GM19193 (cell line): ENCODE data around the gene TRIM5.
A peak's percentile ranks its signal among the peaks of the same experiment; 100 is the strongest.

Experiments used
- POLR2A ChIP-seq: IDR thresholded peaks from 4 replicates; pipeline ENCODE4 v1.6.1; 2011; ENCODE audit not compliant: insufficient read depth, insufficient read length; ENCODE audit errors: extremely low read depth

The TRIM5 gene

GRCh38 chr11:5684646-5685362 is at the start of gene TRIM5:
TSS of gene TRIM5 (minus strand) at chr11:5685074. CDS start at chr11:5680177, 4,897 bp downstream.
- TF ChIP-seq POLR2A = peak; percentile 64

GRCh38 chr11:5727691-5728090 is 42.8 kb upstream of the TRIM5 start:
- TF ChIP-seq POLR2A = no peak

DNA sequence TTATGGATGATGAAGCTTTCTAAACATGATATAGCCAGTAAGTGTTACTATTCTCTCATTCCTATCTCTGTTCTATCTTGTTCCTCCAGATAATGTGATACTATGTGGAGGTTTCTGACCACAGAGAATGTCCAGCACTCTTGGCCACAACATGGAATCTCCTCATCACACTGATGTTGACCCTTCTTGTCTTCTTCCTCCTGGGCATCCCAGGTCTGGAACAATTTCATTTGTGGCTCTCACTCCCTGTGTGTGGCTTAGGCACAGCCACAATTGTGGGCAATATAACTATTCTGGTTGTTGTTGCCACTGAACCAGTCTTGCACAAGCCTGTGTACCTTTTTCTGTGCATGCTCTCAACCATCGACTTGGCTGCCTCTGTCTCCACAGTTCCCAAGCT is 41.5 kb upstream of the TRIM5 start:
- no peak for TF ChIP-seq POLR2A

GRCh38 chr11:5722622-5723021 is 37.7 kb upstream of the TRIM5 start:
- no peak for TF ChIP-seq POLR2A

- no peak for TF ChIP-seq POLR2A
Measured at GRCh38 chr11:5719703-5720495, 35.0 kb upstream of the TRIM5 start.

DNA sequence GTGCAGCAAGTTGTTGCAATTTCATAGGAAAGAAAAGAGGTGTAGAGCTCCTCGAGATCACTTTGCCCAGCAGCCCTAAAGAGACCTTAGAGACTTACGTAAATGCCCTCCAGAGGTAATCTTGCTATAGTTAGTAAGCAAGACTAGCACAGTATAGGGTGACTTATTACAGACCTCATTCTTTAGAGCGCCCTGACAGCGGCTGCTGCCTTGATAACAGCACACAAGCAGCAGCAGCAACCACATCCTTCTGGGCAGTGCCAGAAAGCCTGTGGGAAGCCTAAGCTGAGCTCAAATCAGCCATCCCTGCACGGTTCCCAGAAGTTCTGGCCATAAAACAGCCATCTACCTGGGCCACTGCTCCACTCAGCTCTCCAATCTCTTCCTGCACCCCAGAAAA is 28.8 kb upstream of the TRIM5 start:
- TF ChIP-seq POLR2A = no peak

GRCh38 chr11:5712507-5712906 is 27.6 kb upstream of the TRIM5 start:
- no peak for TF ChIP-seq POLR2A

GRCh38 chr11:5705688-5706087 is 20.8 kb upstream of the TRIM5 start:
- no peak for TF ChIP-seq POLR2A

DNA sequence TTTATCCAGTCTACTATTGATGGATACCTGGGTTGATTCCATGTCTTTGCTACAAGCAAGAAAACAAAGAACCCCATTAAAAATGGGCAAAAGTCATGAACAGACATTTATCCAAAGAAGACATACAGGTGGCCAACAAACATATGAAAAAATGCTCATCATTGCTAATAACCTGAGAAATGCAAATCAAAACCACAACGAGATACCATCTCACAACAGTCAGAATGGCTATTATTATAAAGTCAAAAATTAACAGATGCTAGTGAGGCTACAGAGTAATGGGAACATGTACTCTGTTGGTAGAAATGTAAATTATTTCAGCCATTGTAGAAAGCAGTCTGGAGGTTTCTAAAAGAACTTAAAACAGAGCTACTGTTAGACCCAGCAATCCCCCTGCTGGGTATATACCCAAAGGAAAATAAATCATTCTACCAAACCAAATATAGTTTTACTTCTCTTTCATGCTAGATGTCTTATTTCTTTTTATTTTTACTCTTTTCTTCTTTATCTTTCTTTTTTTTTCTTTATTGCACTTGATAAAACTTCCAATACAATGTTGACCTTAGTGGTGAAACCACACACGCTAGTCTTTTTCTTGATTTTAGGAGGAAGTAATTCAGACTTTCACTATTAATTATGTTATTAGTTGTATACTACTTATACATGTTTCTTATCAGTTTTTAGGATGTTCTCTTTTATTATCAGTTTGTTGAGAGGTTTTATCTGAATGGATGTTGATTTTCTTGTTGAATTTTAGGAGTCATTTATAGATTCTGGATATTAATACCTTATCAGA is 19.1 kb upstream of the TRIM5 start:
- TF ChIP-seq POLR2A = no peak

DNA sequence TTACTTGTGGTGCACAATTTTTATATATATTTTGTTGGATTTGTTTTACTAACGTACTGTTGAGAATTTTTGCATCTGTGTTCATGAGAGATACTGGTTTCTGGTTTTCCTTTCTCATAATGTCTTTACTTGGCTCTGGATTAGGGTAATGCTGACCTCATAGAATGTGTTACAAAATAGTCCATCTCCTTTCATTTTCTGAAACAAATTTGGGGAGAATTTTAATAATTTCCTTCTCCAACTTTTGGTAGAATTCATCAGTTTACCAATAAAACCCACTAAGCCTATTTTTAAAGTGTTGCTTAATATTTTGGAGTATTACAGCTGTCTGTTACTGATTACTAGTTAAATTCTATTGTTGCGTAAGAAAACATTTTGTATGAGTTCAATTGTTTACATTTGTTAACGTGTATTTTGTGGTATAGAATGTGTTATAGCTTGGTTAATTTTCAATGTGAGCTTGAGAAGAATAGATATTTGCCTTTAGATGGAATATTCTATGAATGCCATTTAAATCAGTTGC is 16.2 kb upstream of the TRIM5 start:
- no peak for TF ChIP-seq POLR2A

DNA sequence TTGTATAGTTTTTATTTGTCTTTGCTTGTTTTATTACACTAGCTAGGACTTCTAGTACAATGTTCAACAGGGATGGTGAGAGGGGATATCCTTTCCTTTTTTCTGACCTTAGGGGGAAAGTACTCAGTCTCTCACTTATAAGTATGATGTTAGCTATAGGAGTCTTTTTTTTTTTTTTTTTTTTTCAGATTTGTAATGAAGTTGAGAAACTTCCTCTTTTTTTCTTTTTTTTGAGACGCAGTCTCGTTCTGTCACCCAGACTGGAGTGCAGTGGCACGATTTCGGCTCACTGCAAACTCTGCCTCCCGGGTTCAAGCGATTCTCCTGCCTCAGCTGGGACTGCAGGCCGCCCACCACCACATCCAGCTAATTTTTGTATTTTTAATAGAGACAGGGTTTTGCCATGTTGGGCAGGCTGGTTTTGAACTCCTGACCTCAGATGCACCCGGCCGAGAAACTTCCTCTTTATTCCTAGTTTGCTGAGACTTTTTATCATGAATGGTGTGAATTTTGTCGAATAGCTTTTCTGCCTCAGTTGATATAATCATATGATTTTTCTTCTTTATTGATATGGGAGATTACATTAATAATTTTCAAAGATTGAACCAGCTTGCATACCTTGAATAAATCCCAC is 15.7 kb upstream of the TRIM5 start:
- no peak for TF ChIP-seq POLR2A

DNA sequence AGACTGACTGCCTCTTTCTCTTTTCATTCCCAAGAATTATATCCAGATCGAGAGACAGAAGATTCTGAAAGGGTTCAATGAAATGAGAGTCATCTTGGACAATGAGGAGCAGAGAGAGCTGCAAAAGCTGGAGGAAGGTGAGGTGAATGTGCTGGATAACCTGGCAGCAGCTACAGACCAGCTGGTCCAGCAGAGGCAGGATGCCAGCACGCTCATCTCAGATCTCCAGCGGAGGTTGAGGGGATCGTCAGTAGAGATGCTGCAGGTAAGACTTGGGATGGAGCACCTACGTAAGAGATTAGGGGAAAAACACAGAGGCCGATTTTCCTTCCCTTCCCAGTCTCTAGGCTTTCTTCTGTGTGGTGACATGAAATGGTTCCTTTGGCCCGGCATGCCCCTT is 13.4 kb upstream of the TRIM5 start:
- TF ChIP-seq POLR2A = no peak

DNA sequence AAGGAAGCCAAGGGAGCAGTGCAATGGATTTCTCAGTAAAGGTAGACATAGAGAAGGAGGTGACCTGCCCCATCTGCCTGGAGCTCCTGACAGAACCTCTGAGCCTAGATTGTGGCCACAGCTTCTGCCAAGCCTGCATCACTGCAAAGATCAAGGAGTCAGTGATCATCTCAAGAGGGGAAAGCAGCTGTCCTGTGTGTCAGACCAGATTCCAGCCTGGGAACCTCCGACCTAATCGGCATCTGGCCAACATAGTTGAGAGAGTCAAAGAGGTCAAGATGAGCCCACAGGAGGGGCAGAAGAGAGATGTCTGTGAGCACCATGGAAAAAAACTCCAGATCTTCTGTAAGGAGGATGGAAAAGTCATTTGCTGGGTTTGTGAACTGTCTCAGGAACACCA is 11.3 kb upstream of the TRIM5 start:
- no peak for TF ChIP-seq POLR2A

DNA sequence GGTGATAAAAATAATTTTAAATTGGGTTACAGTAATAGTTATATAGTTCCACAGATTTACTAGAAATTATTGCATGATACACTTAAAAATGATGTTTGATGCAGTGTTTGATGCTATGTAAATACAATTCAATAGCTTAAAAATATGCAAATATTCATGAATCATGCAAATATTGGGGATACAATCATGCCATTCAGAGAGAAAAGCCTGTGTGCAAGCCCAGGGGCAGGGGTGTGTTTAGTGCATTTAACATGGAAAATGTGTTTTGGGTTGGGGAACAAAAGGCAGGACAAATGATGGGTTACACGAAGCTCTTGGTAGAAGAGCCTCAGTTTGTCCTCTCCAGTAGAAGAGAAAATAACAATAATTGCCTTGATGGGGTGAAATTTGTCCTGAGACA is 10.7 kb upstream of the TRIM5 start:
- no peak for TF ChIP-seq POLR2A

DNA sequence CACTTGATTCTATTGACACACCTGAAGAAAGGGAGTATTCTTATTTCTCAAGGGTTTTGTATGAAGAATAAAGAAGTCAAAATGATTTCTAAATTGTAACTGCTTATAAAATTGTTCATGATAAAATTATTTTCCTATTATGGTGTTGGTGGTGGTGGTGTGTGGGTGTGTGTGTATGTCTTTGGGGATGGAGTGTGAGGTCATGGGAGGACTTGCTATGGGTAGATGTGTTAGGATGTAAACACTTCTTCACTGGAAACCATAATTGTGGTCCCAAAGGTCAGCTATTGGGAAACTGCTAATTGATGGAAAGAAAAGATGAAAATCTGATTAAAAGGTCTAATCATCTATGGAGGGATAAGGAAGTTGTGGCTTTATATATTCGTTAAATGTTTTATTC is 9.8 kb upstream of the TRIM5 start:
- TF ChIP-seq POLR2A = no peak

GRCh38 chr11:5691964-5692361 is 7.1 kb upstream of the TRIM5 start:
- no peak for TF ChIP-seq POLR2A

DNA sequence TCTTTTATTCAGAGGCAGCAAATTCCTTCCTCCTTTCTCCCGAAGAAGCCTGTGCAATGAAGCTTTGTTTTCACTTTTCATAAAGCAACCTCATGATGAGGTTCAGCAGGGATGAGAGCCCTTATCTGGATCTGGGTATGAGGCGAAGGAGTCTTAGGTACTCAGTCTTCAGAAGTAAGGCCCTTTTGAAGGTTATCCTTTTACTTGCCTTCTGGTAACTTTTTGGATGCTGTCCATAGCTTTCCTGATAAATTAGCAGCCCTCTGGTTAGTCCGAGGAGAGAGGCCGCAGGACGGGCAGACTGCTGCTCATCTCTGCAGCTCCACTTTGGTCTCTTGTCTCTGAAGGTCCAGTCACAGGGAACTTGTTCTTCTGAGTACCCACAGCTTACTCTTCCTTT is 5.9 kb upstream of the TRIM5 start:
- TF ChIP-seq POLR2A = no peak
